Heart left ventricle (tissue), 13 donors: ENCODE measurements around the gene GSTM5.

Experiments
- CTCF ChIP-seq, 12 donors: fragments of 200-600 bp; sonication (generic) in 4 of 12; IDR thresholded peaks; one replicate each; pipeline versions ENCODE4 v1.5.0 to v1.8.0; 2018 to 2022; ENCODE audit warnings: antibody characterized with exemption in 12 of 12, mild to moderate bottlenecking in 5 of 12
- POLR2A ChIP-seq, 2 donors: fragments of 450-650 bp; IDR thresholded peaks; one replicate each; pipeline ENCODE4 v1.6.1; 2017; ENCODE audit warnings: antibody characterized with exemption in 2 of 2, mild to moderate bottlenecking in 2 of 2, moderate library complexity in 2 of 2
- donor health status: ischemic (EF 13 %, LVEDD 7.1; RV severe dilation, severe dysfunction).
- donor health status: DM: no; HTN: yes; CAD: no.
- donor health status: DM: no; HTN: no; CAD: no.
- donor health status: ischemic (EF 25% LVEDD 6.9; RV normal size, moderate dysfunction).
- donor health status: ischemic (EF 25% LVEDD 5.7; RV mildly dilated, moderate dysfunction).
- donor health status: ischemic (EF 35%, LVEDD 5.7; RV mildly dilated, moderate dysfunction).
- donor health status: nonischemic (EF 11% LVEDD 7.7; RV severe dilation, severe dysfunction).
- donor health status: DM: yes; HTN: yes; CAD: no.
- donor health status: PGD.
- donor health status: ischemic (EF 29% LVEDD 5.4; RV normal size, mild dysfunction).
- donor health status: nonischemic (EF 23%, LVEDD 6.1; RV moderate dilation, normal function).

DNA sequence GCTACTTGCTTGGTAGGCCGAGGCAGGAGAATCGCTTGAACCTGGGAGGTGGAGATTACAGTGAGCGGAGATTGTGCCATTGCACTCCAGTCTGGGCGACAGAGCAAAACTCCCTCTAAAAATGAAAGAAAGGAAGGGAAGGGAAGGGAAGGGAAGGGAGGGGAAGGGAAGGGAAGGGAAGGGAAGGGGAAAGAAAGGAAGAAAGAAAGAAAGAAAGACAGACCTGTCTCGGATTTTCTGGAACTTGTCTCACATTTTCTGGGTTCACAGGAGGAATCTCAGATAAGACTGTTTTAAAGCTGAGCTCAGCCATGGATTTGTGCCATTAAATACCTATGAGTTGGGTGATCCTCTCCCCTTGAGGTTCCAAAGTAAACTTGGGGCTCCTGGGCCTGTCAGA is 12.9 kb downstream of the GSTM5 start:
- TF ChIP-seq POLR2A (IDR thresholded peaks at IDR 0.05) (no peak), CTCF (IDR thresholded peaks at IDR 0.05) (no peak)
